Measurements from ENCODE around the gene SNRK.

The SNRK gene

GRCh38 chr3:43286115-43286840, at the start of gene SNRK:
SNRK (plus strand) TSS chr3:43286540; CDS start chr3:43303204, 16,664 bp downstream.
- peak; percentile 85 to 86 (median 86) for DNase-seq (ENCODE audit: low read depth in 3 of 3)

GRCh38 chr3:43238801-43239200, 47.5 kb upstream of the SNRK start:
- DNase-seq (ENCODE audit: low read depth in 3 of 3) = no peak

- no peak for DNase-seq (ENCODE audit: low read depth in 3 of 3)
These were observed 46.6 kb upstream of the SNRK start for GRCh38 chr3:43239755-43240154.

GRCh38 chr3:43243590-43244587, 42.5 kb upstream of the SNRK start:
- DNase-seq (ENCODE audit: low read depth in 3 of 3) = no peak

- no peak for DNase-seq (ENCODE audit: low read depth in 3 of 3)
These were observed 41.6 kb upstream of the SNRK start for GRCh38 chr3:43244694-43245093.

- DNase-seq (ENCODE audit: low read depth in 3 of 3) = no peak
These were observed 39.4 kb upstream of the SNRK start for GRCh38 chr3:43246976-43247375.

- no peak for DNase-seq (ENCODE audit: low read depth in 3 of 3)
These were observed 38.7 kb upstream of the SNRK start for GRCh38 chr3:43247561-43248184.

GRCh38 chr3:43248185-43248583, 38.2 kb upstream of the SNRK start:
- DNase-seq (ENCODE audit: low read depth in 3 of 3) = no peak

- DNase-seq (ENCODE audit: low read depth in 3 of 3) = no peak
These were observed 37.4 kb upstream of the SNRK start for GRCh38 chr3:43248973-43249372.

- no peak for DNase-seq (ENCODE audit: low read depth in 3 of 3)
These were observed 36.9 kb upstream of the SNRK start for GRCh38 chr3:43249405-43249804.

GRCh38 chr3:43253294-43253693, 33.0 kb upstream of the SNRK start:
- no peak for DNase-seq (ENCODE audit: low read depth in 3 of 3)

GRCh38 chr3:43254125-43254524, 32.2 kb upstream of the SNRK start:
- no peak for DNase-seq (ENCODE audit: low read depth in 3 of 3)

GRCh38 chr3:43255662-43256061, 30.7 kb upstream of the SNRK start:
- no peak for DNase-seq (ENCODE audit: low read depth in 3 of 3)

- no peak for DNase-seq (ENCODE audit: low read depth in 3 of 3)
These were observed 29.5 kb upstream of the SNRK start for GRCh38 chr3:43256714-43257461.

- no peak for DNase-seq (ENCODE audit: low read depth in 3 of 3)
These were observed 28.5 kb upstream of the SNRK start for GRCh38 chr3:43257850-43258249.

GRCh38 chr3:43259626-43260025, 26.7 kb upstream of the SNRK start:
- no peak for DNase-seq (ENCODE audit: low read depth in 3 of 3)

- DNase-seq (ENCODE audit: low read depth in 3 of 3) = no peak
These were observed 25.9 kb upstream of the SNRK start for GRCh38 chr3:43260412-43260811.

- DNase-seq (ENCODE audit: low read depth in 3 of 3) = no peak
These were observed 24.1 kb upstream of the SNRK start for GRCh38 chr3:43262194-43262593.

- DNase-seq (ENCODE audit: low read depth in 3 of 3) = no peak
These were observed 19.9 kb upstream of the SNRK start for GRCh38 chr3:43266451-43266850.

GRCh38 chr3:43266995-43267394, 19.3 kb upstream of the SNRK start:
- DNase-seq (ENCODE audit: low read depth in 3 of 3) = no peak

- DNase-seq (ENCODE audit: low read depth in 3 of 3) = no peak
These were observed 17.7 kb upstream of the SNRK start for GRCh38 chr3:43268636-43269035.

- no peak for DNase-seq (ENCODE audit: low read depth in 3 of 3)
These were observed 16.3 kb upstream of the SNRK start for GRCh38 chr3:43270078-43270477.
